ENCODE results near the gene SYNE2.

The SYNE2 gene

GRCh38 chr14:64092338-64092737 is 239.5 kb downstream of the SYNE2 start:
- no peak for TF ChIP-seq POLR2A (IDR thresholded peaks at IDR 0.05; ENCODE audit: extremely low read depth, insufficient read length)

GRCh38 chr14:64092940-64093339 is 240.1 kb downstream of the SYNE2 start:
- no peak overlapping the region for H3K4me3 ChIP-seq (ENCODE audit: low read depth, low read length)
- no peak for DNase-seq (ENCODE audit: low read depth)
- TF ChIP-seq MAX (IDR thresholded peaks at IDR 0.05; ENCODE audit: low read depth, low read length) (no peak), CTCF (IDR thresholded peaks at IDR 0.05; ENCODE audit: low read depth, low read length) (no peak), POLR2A (IDR thresholded peaks at IDR 0.05; ENCODE audit: extremely low read depth, insufficient read length) (no peak), MYC (IDR thresholded peaks at IDR 0.05; ENCODE audit: low read depth, low read length) (no peak)

More at GRCh38 chr14:64092338-64092737, 239.5 kb downstream of the SYNE2 start:
- H3K4me3 ChIP-seq (ENCODE audit: low read depth, low read length), result no peak overlapping the region
- DNase-seq (ENCODE audit: low read depth), result no peak

- TF ChIP-seq CTCF (IDR thresholded peaks at IDR 0.05; ENCODE audit: low read depth, low read length) (no peak), MAX (IDR thresholded peaks at IDR 0.05; ENCODE audit: low read depth, low read length) (no peak), POLR2A (IDR thresholded peaks at IDR 0.05; ENCODE audit: extremely low read depth, insufficient read length) (no peak), MYC (IDR thresholded peaks at IDR 0.05; ENCODE audit: low read depth, low read length) (no peak)
- H3K4me3 ChIP-seq (ENCODE audit: low read depth, low read length), result no peak overlapping the region
- DNase-seq (ENCODE audit: low read depth), result no peak
Measured at GRCh38 chr14:64095620-64096019, 242.8 kb downstream of the SYNE2 start.

- DNase-seq (ENCODE audit: low read depth), result no peak
- H3K4me3 ChIP-seq (ENCODE audit: low read depth, low read length), result no peak overlapping the region
- TF ChIP-seq MAX (IDR thresholded peaks at IDR 0.05; ENCODE audit: low read depth, low read length) (no peak), MYC (IDR thresholded peaks at IDR 0.05; ENCODE audit: low read depth, low read length) (no peak), CTCF (IDR thresholded peaks at IDR 0.05; ENCODE audit: low read depth, low read length) (no peak), POLR2A (IDR thresholded peaks at IDR 0.05; ENCODE audit: extremely low read depth, insufficient read length) (no peak)
Measured at GRCh38 chr14:64098120-64098519, 245.3 kb downstream of the SYNE2 start.

- DNase-seq (ENCODE audit: low read depth), result no peak
- TF ChIP-seq CTCF (IDR thresholded peaks at IDR 0.05; ENCODE audit: low read depth, low read length), result no peak
- TF ChIP-seq MYC (IDR thresholded peaks at IDR 0.05; ENCODE audit: low read depth, low read length), result no peak
- no peak for TF ChIP-seq MAX (IDR thresholded peaks at IDR 0.05; ENCODE audit: low read depth, low read length)
- no peak overlapping the region for H3K4me3 ChIP-seq (ENCODE audit: low read depth, low read length)
Measured at GRCh38 chr14:64107438-64107837, 254.6 kb downstream of the SYNE2 start.

- TF ChIP-seq CTCF (IDR thresholded peaks at IDR 0.05; ENCODE audit: low read depth, low read length), result no peak
- no peak for TF ChIP-seq MAX (IDR thresholded peaks at IDR 0.05; ENCODE audit: low read depth, low read length)
- TF ChIP-seq MYC (IDR thresholded peaks at IDR 0.05; ENCODE audit: low read depth, low read length), result no peak
- no peak for TF ChIP-seq POLR2A (IDR thresholded peaks at IDR 0.05; ENCODE audit: extremely low read depth, insufficient read length)
- peak; percentile 2 for DNase-seq (ENCODE audit: low read depth)
- no peak overlapping the region for H3K4me3 ChIP-seq (ENCODE audit: low read depth, low read length)
Measured at GRCh38 chr14:64109819-64110554, 257.2 kb downstream of the SYNE2 start.

Data from NB4 (cell line).